Fibroblast of the conjunctiva (primary cell): ENCODE measurements around the gene MAG.

Experiments used
- DNase-seq: peaks from one replicate; pipeline ENCODE4 v3.0.0-alpha.2; 2010; ENCODE audit warnings: low read depth

The MAG gene

GRCh38 chr19:35291916-35292315, at the start of gene MAG:
Gene MAG, plus strand, starts transcription at chr19:35292161. Its CDS starts 3,248 bp downstream, at chr19:35295409.
- no peak for DNase-seq

DNA sequence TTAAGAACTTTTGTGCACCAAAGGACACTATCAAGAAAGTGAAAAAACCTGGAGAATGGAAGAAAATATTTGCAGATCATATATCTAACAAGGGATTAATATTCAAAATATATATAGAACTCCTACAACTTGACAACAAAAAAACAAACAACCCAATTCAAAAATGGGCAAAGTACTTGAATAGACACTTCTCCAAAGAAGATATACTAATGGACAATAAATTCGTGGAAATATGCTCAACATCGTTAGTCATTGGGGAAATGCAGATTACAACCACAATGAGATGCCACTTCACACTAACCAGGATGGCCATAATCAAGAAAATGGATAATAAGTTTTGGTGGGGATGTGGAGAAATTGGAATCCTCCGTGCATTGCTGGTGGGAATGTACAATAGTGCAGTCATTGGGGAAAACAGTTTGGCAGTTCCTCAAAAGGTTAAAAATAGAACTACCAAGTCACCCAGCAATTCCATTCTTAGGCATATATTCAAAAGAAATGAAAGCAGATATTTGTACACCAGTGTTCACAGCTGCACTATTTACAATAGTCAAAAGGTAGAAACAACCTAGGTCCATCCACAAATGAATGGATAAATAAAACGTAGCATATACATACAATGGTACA, 45.4 kb upstream of the MAG start:
- DNase-seq, result no peak

DNA sequence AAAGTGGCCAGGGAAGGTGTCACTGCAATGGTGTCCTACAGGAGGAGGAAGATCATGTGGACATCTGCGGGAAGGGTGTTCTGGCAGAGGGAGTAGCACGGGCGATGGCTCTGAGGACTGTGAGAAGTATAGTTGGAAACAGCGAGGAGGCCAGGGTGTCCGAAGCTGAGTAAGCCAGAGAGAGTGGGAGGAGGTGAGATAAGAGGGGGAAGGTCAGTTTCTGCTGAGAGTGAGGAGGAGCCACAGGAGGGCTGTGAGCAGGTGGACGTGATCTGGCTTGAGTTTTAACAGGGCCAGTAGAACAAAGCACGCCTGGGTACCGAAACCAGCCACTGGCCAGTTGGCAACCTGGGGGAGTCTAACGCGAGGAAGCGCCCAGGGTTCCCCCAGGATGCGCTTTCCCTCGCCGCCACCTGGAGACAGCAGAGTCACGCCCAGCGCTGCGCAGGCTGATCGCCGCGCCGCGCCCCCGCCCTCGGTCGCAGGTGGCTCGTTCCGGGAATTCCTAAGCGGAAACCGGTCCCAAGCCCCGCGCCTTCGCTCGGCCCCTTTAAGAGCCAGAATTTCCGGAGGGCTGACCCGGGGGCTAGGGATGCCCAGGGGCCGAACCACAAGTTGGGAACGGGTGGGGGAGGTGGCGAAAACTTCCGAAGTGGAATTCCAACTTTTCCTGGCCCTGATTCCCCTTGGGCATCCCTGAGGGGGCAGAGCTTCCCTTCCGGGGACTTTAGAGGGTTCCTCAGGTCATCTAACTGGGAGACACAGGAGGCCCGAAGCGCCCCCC, 44.2 kb upstream of the MAG start:
- no peak for DNase-seq

- DNase-seq, result no peak
Observed at GRCh38 chr19:35248310-35249145, 43.4 kb upstream of the MAG start, which contains the start of gene LSR. Gene LSR, plus strand, starts transcription at chr19:35249002. Its CDS starts 21 bp downstream, at chr19:35249023.

DNA sequence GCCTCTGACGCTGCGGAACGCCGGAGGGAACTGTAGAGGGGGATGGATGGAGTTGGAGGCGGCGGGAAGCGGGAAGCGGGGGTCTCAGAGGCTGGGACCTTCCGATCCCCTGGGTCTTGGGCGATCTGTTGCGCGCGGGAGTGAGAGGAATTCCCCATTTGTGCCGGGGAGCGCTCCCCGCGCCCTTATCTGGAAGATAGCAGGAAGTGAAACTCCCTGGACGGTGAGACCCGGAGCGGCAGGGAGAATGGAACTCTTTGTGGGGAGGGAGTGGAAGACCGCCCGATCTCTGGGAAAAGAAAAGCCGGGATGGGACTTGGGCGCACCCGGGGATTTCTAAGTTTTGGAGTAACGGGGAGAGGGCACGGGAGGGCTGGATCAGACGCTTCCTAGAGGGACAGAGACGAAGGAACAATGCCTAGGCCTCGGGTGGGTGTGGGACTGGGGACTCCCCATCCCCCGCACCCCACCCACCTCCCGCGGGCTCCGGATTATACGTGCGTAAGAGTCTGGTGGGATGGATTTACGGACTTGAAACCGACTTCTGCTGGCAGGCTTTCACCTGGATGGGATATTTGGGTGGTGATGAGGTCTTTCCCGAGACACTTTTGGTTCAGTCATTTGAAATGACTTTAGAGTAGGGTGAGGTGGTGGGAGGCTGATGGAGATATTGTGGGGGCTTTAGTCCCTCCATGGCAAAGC, 42.7 kb upstream of the MAG start:
- DNase-seq, result no peak

GRCh38 chr19:35249848-35250711, 41.9 kb upstream of the MAG start:
- no peak for DNase-seq

GRCh38 chr19:35251456-35251855, 40.5 kb upstream of the MAG start:
- no peak for DNase-seq

DNA sequence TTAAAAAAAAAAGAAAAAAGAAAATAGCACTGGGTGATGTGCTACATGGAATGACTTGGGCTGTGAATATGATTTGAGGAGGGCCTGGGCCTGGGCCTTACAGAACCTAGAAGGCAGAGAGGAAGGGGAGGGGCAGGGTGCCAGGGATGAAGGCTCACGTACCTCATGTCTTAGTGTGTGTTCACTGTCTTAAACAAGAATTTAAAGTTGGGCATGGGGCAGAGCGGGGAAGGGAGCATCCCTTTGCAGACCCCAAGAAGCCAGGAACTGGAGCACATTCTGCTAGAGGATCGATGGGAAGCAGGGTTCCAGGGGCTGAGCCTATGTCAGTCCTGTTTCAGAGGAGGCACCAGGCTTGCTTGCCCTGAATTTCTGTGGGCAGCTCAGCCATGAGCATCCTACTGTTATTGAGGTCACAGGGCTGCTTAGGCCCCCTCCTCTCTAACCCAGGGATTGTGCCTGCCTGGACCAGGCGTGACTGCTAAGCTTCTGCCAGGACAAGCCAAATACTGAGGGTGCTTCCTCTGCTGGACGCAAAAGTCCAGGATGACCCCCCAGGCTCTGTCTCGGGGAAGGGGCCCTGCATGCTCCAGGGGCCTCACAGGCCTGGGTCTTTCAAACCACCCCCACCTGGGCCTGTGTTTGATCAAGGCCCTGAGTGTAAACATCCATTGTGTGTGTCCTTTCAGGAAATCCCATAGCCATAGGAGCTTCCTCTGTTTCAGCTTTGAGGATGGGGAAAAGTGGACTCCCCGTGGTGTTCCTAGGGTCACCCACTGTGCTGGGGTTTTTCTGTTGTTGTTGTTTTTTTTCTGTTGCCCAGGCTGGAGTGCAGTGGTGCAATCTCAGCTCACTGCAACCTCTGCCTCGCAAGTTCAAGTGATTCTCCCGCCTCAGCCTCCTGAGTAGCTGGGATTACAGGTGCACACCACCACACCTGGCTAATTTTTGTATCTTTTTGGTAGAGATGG, 38.4 kb upstream of the MAG start:
- DNase-seq, result no peak

GRCh38 chr19:35254341-35255297, 37.3 kb upstream of the MAG start:
- no peak for DNase-seq

- DNase-seq, result no peak
Observed at GRCh38 chr19:35256566-35256965, 35.4 kb upstream of the MAG start.

GRCh38 chr19:35257113-35257461, 34.9 kb upstream of the MAG start:
- DNase-seq, result no peak

- DNase-seq, result no peak
Observed at GRCh38 chr19:35260694-35261304, 31.2 kb upstream of the MAG start.

DNA sequence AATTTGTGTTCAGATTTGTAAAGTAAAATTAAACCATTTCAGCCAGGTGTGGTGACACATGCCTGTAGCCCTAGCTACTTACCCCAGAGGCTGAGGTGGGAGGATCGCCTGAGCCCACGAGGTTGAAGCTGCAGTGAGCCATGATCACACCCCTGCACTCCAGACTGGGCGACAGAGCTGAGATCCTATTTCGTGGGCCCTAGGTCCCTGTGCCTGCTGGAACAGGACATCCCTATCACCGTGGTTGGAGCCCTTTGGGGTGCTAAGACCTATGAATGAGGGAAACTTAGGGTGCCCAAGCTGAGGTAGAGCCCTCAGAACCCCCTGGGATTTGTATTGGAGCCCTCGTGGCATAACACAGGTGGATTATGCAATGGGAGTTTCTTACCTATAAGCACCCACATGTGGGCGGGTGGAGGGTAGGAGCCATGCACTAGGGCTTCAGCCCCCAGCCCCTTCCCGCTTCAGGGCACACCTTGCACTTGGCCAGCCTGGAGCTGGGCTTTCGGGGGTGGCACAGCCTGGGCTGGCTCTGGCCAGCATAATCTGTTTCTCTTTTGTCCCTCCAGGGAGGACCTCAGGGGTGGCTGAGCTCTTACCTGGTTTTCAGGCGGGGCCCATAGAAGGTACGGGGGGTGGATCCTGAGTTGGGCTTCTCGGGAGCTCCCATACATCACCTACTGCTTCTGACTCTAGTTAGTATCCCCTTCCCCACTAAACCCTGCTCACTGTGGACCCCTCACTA, 30.4 kb upstream of the MAG start:
- DNase-seq, result no peak

DNA sequence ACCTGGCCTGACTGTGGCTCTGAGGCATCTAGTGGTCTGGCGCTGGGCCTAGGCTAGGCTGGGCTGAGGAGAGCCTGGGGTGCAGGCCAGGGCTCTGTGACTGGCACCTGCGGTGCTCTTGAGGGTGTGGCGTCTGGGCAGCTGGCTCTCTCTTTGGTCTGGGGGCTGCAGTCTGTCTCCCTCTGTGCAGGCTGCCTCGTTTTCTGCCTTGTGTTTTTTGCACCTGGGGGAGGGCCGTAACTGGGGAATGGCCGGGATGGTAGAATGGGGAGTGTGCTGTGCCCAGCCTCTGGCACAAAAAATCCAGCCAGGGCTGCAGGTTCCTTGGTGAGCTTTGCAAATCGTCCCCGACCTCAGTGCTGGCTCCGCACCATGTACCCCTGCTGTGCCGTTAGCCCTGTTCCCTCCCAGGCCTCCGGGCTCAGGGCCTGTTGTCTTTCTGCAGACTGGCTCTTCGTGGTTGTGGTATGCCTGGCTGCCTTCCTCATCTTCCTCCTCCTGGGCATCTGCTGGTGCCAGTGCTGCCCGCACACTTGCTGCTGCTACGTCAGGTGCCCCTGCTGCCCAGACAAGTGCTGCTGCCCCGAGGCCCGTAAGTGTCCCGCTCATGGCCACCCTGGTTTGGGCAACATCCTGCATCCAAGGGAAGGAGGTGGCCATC, 29.7 kb upstream of the MAG start:
- DNase-seq, result no peak

DNA sequence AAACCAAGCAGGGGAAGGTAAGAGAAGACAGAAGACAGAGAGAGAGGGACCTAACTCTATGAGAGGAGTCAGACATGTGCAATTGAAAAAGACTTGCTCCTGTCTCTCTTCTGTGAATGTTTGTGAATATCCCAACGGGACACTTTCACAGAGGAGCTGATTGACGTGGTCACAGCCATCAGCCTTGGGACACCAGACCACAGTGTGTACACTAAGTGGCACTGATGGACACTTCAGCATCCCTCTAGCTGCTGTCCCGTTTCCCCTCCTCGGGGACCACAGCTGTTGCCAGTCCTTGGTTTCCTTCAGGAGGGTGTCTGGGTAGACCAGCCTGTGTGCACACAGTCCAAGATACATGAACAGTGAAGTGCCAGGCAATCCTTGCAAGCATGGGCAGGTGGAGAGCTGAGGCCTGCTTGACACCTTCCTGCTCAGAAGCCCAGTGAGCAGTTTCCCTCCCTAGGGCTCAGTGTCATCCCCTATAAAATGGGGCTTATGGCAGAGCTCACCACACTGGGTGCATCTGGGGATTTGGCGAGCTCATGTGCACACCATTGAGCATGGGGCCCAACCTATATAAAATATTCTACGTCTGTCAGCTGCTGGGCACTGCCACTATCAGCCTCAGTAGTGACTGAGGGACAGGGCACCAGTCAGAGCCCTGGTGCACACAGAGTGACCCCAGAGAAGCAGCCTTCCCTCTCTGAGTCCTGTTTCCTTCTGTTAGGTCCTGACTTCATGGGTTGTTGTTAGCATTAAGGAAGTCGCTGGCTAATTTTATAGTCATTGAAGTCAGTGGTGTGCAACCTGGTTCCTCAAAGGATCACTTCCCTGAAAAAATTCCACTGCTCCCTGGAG, 27.5 kb upstream of the MAG start:
- no peak for DNase-seq
